ENCODE measurements around the gene ZC3H10. TPM values are rescaled to one million over a fixed set of nuclear protein-coding genes. Genes with fewer than 3 reads are reported as not detected.

The ZC3H10 gene
- total and polyA plus RNA-seq, 2 of the 13 experiments (the other 11 are each of a cell fraction or from before 2014, with no cell fraction given): 0.70 to 2.3 TPM

DNA sequence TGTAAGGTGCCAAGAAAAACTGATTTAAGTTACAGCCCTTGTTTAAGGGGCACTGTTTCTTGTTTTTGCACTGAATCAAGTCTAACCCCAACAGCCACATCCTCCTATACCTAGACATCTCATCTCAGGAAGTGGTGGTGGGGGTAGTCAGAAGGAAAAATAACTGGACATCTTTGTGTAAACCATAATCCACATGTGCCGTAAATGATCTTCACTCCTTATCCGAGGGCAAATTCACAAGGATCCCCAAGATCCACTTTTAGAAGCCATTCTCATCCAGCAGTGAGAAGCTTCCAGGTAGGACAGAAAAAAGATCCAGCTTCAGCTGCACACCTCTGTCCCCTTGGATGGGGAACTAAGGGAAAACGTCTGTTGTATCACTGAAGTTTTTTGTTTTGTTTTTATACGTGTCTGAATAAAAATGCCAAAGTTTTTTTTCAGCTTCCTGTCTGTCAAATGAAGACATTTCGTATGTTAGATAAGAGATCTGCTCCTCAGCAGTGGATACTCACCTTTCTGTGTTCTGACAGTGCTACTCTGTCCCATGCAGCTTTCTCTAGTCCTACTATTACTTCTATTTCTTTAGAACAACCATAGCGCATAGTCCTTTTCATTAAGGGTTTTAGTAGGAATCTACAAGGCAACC, 14.9 kb upstream of the ZC3H10 start (continued):
- TF ChIP-seq, protein P1, sequence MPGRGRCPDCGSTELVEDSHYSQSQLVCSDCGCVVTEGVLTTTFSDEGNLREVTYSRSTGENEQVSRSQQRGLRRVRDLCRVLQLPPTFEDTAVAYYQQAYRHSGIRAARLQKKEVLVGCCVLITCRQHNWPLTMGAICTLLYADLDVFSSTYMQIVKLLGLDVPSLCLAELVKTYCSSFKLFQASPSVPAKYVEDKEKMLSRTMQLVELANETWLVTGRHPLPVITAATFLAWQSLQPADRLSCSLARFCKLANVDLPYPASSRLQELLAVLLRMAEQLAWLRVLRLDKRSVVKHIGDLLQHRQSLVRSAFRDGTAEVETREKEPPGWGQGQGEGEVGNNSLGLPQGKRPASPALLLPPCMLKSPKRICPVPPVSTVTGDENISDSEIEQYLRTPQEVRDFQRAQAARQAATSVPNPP (CRISPR knock-in tag; IDR thresholded peaks at IDR 0.05): no peak

DNA sequence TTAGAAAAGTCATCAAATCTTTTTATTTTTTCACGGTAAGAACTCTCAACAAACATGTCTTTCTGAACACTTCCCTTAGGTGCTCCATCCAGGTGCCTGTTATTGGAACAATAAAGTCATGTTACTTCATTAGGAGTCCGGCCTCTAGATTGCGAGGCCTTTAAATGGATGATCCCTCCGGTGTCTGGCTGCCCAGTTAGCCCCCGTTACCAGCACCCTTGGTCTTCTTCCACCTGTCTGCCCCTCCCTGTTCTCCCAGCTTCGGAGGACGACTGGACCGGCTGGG, 14.3 kb upstream of the ZC3H10 start:
- DNase-seq (ENCODE audit: low spot score) (peak; percentile 24), ATAC-seq (no peak), FAIRE-seq (no peak)
- Histone ChIP-seq H3K9me3 (ENCODE audit: low read length) (no peaks in the 10 kb centered on the region), H4K20me1 (ENCODE audit: insufficient read depth, low read length) (peaks cover 4% of the 10 kb centered on the region), H3K27ac (ENCODE audit: extremely low read length, insufficient read depth, low read length) (peak overlapping the region; percentile 64), H2AFZ (ENCODE audit: low read length) (no peak overlapping the region), H3K4me1 (ENCODE audit: insufficient read depth, low read length) (peaks cover 35% of the 10 kb centered on the region), H3K27me3 (ENCODE audit: control insufficient read depth in 1 of 2, insufficient read depth in 2 of 2, low read length in 2 of 2) (no peaks in the 10 kb centered on the region), H3K79me2 (ENCODE audit: insufficient read depth, low read length) (peaks cover 34% of the 10 kb centered on the region), H3K4me3 (replicated peaks in 1 of 3; ENCODE audit: insufficient read depth in 1 of 3, low read depth in 2 of 3, low read length in 3 of 3) (peak overlapping the region; percentile 50 to 85 (median 60); a peak in 5 of 6 replicates), H3K4me2 (ENCODE audit: low read depth, low read length) (peak overlapping the region; percentile 91), H3K36me3 (replicated peaks in 1 of 2; ENCODE audit: control insufficient read depth in 1 of 2, insufficient read depth in 2 of 2, low read length in 2 of 2) (peaks cover 25 to 56% of the 10 kb centered on the region in 2 experiments), H3K9ac (ENCODE audit: insufficient read depth, low read depth, low read length) (peak overlapping the region; percentile 75)
- in situ Hi-C loops (cut with HindIII; ENCODE audit: extremely low pct_ligation_motif_present, low pct_unique_long_range_greater_than_20kb): loop anchor here (5.0 kb wide), 1 partner anchor 56 kb away; no protein-coding TSS in a partner anchor
- 24% methylated on average over 8 of the region's 8 CpGs for WGBS (ENCODE audit: low lambda C conversion rate)
- POLR2A ChIA-PET: interaction anchor here (0.8 to 6.5 kb wide), 29 partner anchors 8 to 375 kb away, joined by 3 to 279 read pairs (median 5); partner anchors contain the start of genes CD63, COQ10A, ERBB3 and ESYT1
- intact Hi-C loops (cut with micrococcal nuclease; ENCODE audit: unreplicated experiment): loop anchor here (1.0 to 2.0 kb wide), 2 partner anchors 24 to 57 kb away; no protein-coding TSS in a partner anchor
- CTCF ChIA-PET (ENCODE audit: low intra/inter-chr PET ratio, low total read pairs): no interaction called here
- no TSS peak for BruUV-seq (replicated peaks)
- TF ChIP-seq ZNF382 (CRISPR knock-in tag; IDR thresholded peaks at IDR 0.05; ENCODE audit: borderline replicate concordance) (no peak), ZNF510 (CRISPR knock-in tag; IDR thresholded peaks at IDR 0.05; ENCODE audit: low read depth) (no peak), ATAD3A (CRISPR knock-in tag; IDR thresholded peaks at IDR 0.05) (no peak), ZNF670 (CRISPR knock-in tag; IDR thresholded peaks at IDR 0.05; ENCODE audit: borderline replicate concordance) (peak; percentile 70; the same call in 1 of the 2 replicates), RXRB (CRISPR knock-in tag; IDR thresholded peaks at IDR 0.05; ENCODE audit: borderline replicate concordance) (no peak), RAD21 (CRISPR knock-in tag; IDR thresholded peaks at IDR 0.05) (peak; percentile 55; the same call in 1 of the 2 replicates), ZNF598 (CRISPR knock-in tag; IDR thresholded peaks at IDR 0.05; ENCODE audit: borderline replicate concordance) (no peak), MBD4 (IDR thresholded peaks at IDR 0.05; ENCODE audit: borderline replicate concordance, low read length) (peak; percentile 68; the same call in 1 of the 2 replicates), KLF6 (CRISPR knock-in tag; IDR thresholded peaks at IDR 0.05) (no peak), RXRA (CRISPR knock-in tag; IDR thresholded peaks at IDR 0.05) (no peak)
- TF ChIP-seq, protein P2, sequence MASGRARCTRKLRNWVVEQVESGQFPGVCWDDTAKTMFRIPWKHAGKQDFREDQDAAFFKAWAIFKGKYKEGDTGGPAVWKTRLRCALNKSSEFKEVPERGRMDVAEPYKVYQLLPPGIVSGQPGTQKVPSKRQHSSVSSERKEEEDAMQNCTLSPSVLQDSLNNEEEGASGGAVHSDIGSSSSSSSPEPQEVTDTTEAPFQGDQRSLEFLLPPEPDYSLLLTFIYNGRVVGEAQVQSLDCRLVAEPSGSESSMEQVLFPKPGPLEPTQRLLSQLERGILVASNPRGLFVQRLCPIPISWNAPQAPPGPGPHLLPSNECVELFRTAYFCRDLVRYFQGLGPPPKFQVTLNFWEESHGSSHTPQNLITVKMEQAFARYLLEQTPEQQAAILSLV (CRISPR knock-in tag; IDR thresholded peaks at IDR 0.05; ENCODE audit: borderline replicate concordance): no peak
- TF ChIP-seq, protein P3, sequence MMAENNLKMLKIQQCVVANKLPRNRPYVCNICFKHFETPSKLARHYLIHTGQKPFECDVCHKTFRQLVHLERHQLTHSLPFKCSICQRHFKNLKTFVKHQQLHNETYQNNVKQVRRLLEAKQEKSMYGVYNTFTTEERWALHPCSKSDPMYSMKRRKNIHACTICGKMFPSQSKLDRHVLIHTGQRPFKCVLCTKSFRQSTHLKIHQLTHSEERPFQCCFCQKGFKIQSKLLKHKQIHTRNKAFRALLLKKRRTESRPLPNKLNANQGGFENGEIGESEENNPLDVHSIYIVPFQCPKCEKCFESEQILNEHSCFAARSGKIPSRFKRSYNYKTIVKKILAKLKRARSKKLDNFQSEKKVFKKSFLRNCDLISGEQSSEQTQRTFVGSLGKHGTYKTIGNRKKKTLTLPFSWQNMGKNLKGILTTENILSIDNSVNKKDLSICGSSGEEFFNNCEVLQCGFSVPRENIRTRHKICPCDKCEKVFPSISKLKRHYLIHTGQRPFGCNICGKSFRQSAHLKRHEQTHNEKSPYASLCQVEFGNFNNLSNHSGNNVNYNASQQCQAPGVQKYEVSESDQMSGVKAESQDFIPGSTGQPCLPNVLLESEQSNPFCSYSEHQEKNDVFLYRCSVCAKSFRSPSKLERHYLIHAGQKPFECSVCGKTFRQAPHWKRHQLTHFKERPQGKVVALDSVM (CRISPR knock-in tag; IDR thresholded peaks at IDR 0.05): peak; percentile 73
- TF ChIP-seq, protein P4, sequence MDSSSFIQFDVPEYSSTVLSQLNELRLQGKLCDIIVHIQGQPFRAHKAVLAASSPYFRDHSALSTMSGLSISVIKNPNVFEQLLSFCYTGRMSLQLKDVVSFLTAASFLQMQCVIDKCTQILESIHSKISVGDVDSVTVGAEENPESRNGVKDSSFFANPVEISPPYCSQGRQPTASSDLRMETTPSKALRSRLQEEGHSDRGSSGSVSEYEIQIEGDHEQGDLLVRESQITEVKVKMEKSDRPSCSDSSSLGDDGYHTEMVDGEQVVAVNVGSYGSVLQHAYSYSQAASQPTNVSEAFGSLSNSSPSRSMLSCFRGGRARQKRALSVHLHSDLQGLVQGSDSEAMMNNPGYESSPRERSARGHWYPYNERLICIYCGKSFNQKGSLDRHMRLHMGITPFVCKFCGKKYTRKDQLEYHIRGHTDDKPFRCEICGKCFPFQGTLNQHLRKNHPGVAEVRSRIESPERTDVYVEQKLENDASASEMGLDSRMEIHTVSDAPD (CRISPR knock-in tag; IDR thresholded peaks at IDR 0.05): no peak
- TF ChIP-seq, protein P5, sequence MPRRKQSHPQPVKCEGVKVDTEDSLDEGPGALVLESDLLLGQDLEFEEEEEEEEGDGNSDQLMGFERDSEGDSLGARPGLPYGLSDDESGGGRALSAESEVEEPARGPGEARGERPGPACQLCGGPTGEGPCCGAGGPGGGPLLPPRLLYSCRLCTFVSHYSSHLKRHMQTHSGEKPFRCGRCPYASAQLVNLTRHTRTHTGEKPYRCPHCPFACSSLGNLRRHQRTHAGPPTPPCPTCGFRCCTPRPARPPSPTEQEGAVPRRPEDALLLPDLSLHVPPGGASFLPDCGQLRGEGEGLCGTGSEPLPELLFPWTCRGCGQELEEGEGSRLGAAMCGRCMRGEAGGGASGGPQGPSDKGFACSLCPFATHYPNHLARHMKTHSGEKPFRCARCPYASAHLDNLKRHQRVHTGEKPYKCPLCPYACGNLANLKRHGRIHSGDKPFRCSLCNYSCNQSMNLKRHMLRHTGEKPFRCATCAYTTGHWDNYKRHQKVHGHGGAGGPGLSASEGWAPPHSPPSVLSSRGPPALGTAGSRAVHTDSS (CRISPR knock-in tag; conservative IDR thresholded peaks at IDR 0.05): no peak

Measured in HepG2 (cell line).